Sigmoid colon (tissue), 3 donors: ENCODE results near the gene DBX1.

ENCODE experiments used
- CTCF ChIP-seq, 4 experiments: fragments of 450-650 bp in 3 of 4; fragments of 200-600 bp in 1 of 4; IDR thresholded peaks; one replicate each; pipeline ENCODE4 v1.5.1; 2016 to 2019; ENCODE audit warnings: antibody characterized with exemption in 4 of 4, mild to moderate bottlenecking in 3 of 4, moderate library complexity in 2 of 4
- POLR2A ChIP-seq, 2 donors: fragments of 450-650 bp; IDR thresholded peaks; one replicate each; pipeline ENCODE4 v1.6.1; 2016; ENCODE audit warnings: antibody characterized with exemption in 2 of 2, mild to moderate bottlenecking in 2 of 2, moderate library complexity in 2 of 2

DNA sequence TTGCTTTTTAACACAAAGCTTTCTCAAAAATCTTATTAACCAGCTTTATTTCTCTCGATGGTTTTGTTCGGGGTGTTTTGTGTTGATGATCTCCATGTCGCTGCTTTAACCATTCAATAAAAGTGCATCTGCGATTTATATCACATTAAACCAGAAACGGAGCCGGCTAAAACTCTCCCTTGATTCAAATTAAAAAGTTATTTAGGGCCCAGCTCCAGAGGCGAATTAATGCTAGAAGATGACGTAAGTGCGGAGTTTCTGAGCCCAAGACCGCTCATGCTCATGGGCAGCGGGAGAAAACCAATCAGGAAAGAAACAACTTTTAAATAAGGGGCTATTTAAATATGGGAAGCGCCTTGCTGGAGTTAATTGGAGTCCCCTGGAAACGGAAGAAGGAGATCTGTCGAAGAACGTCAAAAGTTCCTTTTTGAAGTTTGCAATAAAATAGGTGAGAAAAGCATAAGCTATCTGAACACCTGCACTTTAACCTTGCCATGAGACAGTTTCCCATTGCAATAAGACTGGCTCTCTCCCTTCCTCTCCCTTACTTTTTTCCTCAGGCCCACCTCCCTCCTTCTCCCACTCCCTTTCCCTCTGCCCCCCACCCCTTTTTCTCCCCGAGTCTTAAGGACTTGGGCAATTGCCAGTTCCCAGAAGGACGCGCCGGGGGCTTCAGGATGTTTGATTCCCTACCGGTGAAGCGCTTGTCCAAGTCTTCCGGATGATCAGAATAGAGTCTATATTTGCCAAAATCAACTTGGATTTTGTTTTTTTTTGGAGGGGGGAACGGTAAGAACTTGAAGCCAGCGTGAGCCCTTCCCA, 1.9 kb upstream of the DBX1 start:
- TF ChIP-seq CTCF (IDR thresholded peaks at IDR 0.05) (no peak), POLR2A (IDR thresholded peaks at IDR 0.05) (no peak)
